Measurements from ENCODE around the gene WDR62. TPM values are rescaled to one million over a fixed set of nuclear protein-coding genes. Genes with fewer than 3 reads are reported as not detected.

WDR62 gene
- total RNA-seq, 6 donors from 2014 or later: 1.00 to 7.6 (median 2.4) TPM

Other genes with a start within 250 kb of the WDR62 start
- gene PRODH2, start 242.1 kb upstream of the WDR62 start, total RNA-seq: not detected
- not detected for gene NPHS1, start 202.4 kb upstream of the WDR62 start, total RNA-seq
- under 1 TPM in 1 of 6 donors, not detected in 5; 0.07 TPM for gene KIRREL2, start 198.0 kb upstream of the WDR62 start, total RNA-seq
- 10 to 100 TPM in 1 of 6 donors, 1 to 10 TPM in 4, not detected in 1; 1.5 to 22.8 (median 5.2) TPM for gene APLP1, start 186.3 kb upstream of the WDR62 start, total RNA-seq
- 10 to 100 TPM in 5 of 6 donors, 1 to 10 TPM in 1; 8.8 to 65.0 (median 23.6) TPM for gene NFKBID, start 154.4 kb upstream of the WDR62 start, total RNA-seq
- gene HCST, start 152.4 kb upstream of the WDR62 start, total RNA-seq: 10 to 100 TPM in 5 of 6 donors, not detected in 1; 10.2 to 40.8 (median 19.9) TPM
- 100 to 1,000 TPM; 131 to 532 (median 345) TPM for gene TYROBP, start 146.6 kb upstream of the WDR62 start, total RNA-seq
- 10 to 100 TPM in 4 of 6 donors, 1 to 10 TPM in 2; 6.3 to 17.2 (median 11.8) TPM for gene LRFN3, start 118.5 kb upstream of the WDR62 start, total RNA-seq
- gene SDHAF1, start 59.7 kb upstream of the WDR62 start, total RNA-seq: 10 to 100 TPM; 13.6 to 41.2 (median 28.9) TPM
- 10 to 100 TPM in 5 of 6 donors, 1 to 10 TPM in 1; 9.5 to 21.0 (median 10.9) TPM for gene SYNE4, start 46.1 kb upstream of the WDR62 start, total RNA-seq
- gene ALKBH6, start 40.7 kb upstream of the WDR62 start, total RNA-seq: 10 to 100 TPM; 22.3 to 95.3 (median 32.6) TPM
- 10 to 100 TPM in 1 of 6 donors, 1 to 10 TPM in 5; 3.0 to 13.0 (median 6.4) TPM for gene CLIP3, start 22.0 kb upstream of the WDR62 start, total RNA-seq
- 10 to 100 TPM in 1 of 6 donors, 1 to 10 TPM in 5; 2.4 to 10.5 (median 7.8) TPM for gene THAP8, start 612 bp upstream of the WDR62 start, total RNA-seq
- gene OVOL3, start 56.2 kb downstream of the WDR62 start, total RNA-seq: not detected
- gene POLR2I, start 60.0 kb downstream of the WDR62 start, total RNA-seq: 10 to 100 TPM; 36.2 to 81.7 (median 53.7) TPM
- gene TBCB, start 60.6 kb downstream of the WDR62 start, total RNA-seq: 100 to 1,000 TPM in 4 of 6 donors, 10 to 100 TPM in 2; 31.4 to 151 (median 109) TPM
- 100 to 1,000 TPM; 144 to 746 (median 340) TPM for gene CAPNS1, start 85.2 kb downstream of the WDR62 start, total RNA-seq
- 10 to 100 TPM in 5 of 6 donors, not detected in 1; 12.4 to 95.1 (median 24.0) TPM for gene COX7A1, start 97.5 kb downstream of the WDR62 start, total RNA-seq
- gene ZNF565, start 159.8 kb downstream of the WDR62 start, total RNA-seq: 10 to 100 TPM in 1 of 6 donors, 1 to 10 TPM in 5; 3.5 to 14.7 (median 5.1) TPM
- 10 to 100 TPM; 25.3 to 68.5 (median 43.2) TPM for gene ZNF146, start 160.2 kb downstream of the WDR62 start, total RNA-seq